KBM-7 (cell line): ENCODE results near the gene CARD10.
"Not testable (repeated sequence)": the region's sequence is repeated elsewhere in the genome, so short reads cannot be mapped to it uniquely, and the experiment has no call there.

Source experiments
- DNase-seq: peaks from one replicate; pipeline ENCODE4 v3.0.0-alpha.2; 2015
- in situ Hi-C: fragments of 300-500 bp; cut with MboI; formaldehyde crosslinking; loops from 2 replicates; pipeline ENCODE4 v1.14.3; 2020; ENCODE audit warnings: low sequenced_read_pairs, low pct_unique_long_range_greater_than_20kb, mixed read lengths

CARD10 gene

GRCh38 chr22:37534445-37534844, 15.2 kb upstream of the CARD10 start:
- DNase-seq, result no peak
- in situ Hi-C loops, result no loop called here

GRCh38 chr22:37533995-37534394, 14.8 kb upstream of the CARD10 start:
- peak; percentile 88 for DNase-seq
- in situ Hi-C loops, result no loop called here

- DNase-seq, result peak; percentile 63
- in situ Hi-C loops, result no loop called here
These were observed 10.6 kb upstream of the CARD10 start for GRCh38 chr22:37529652-37530345.

- DNase-seq, in situ Hi-C loops: not testable (repeated sequence)
These were observed 8.7 kb upstream of the CARD10 start for GRCh38 chr22:37527952-37528351.

GRCh38 chr22:37527081-37527752, 8.0 kb upstream of the CARD10 start:
- in situ Hi-C loops, result not testable (repeated sequence)

GRCh38 chr22:37526376-37526775, 7.2 kb upstream of the CARD10 start:
- in situ Hi-C loops, result no loop called here
- no peak for DNase-seq

More at GRCh38 chr22:37527081-37527752, 8.0 kb upstream of the CARD10 start:
- not testable (repeated sequence) for DNase-seq

GRCh38 chr22:37525746-37526350, 6.6 kb upstream of the CARD10 start:
- in situ Hi-C loops, result no loop called here
- no peak for DNase-seq

GRCh38 chr22:37525073-37525745, 6.0 kb upstream of the CARD10 start:
- in situ Hi-C loops, result no loop called here
- no peak for DNase-seq

- no peak for DNase-seq
- in situ Hi-C loops, result no loop called here
These were observed 3.3 kb upstream of the CARD10 start for GRCh38 chr22:37522482-37522881.

GRCh38 chr22:37521236-37521739, 2.1 kb upstream of the CARD10 start:
- in situ Hi-C loops, result no loop called here
- DNase-seq, result no peak

- no peak for DNase-seq
- in situ Hi-C loops, result no loop called here
These were observed 1.6 kb upstream of the CARD10 start for GRCh38 chr22:37520776-37521191.

GRCh38 chr22:37518509-37519267, 527 bp downstream of the CARD10 start:
- DNase-seq, result no peak
- in situ Hi-C loops, result no loop called here

- in situ Hi-C loops, result no loop called here
- no peak for DNase-seq
These were observed 1.3 kb downstream of the CARD10 start for GRCh38 chr22:37517826-37518450.

GRCh38 chr22:37516456-37516855, 2.8 kb downstream of the CARD10 start:
- no peak for DNase-seq

GRCh38 chr22:37515901-37516300, 3.3 kb downstream of the CARD10 start:
- in situ Hi-C loops, result no loop called here
- no peak for DNase-seq

More at GRCh38 chr22:37516456-37516855, 2.8 kb downstream of the CARD10 start:
- in situ Hi-C loops, result no loop called here

- in situ Hi-C loops, result no loop called here
- no peak for DNase-seq
These were observed 4.6 kb downstream of the CARD10 start for GRCh38 chr22:37514526-37515051.

GRCh38 chr22:37511395-37512104, 7.7 kb downstream of the CARD10 start:
- in situ Hi-C loops, result no loop called here
- no peak for DNase-seq

GRCh38 chr22:37510091-37510490, 9.1 kb downstream of the CARD10 start:
- in situ Hi-C loops, result no loop called here
- DNase-seq, result no peak
